ENCODE data around the gene PLEKHG5.

PLEKHG5 gene

GRCh38 chr1:6471970-6472368, 19.5 kb downstream of the PLEKHG5 start:
- Histone ChIP-seq H3K27me3 (ENCODE audit: control insufficient read depth, insufficient read depth, low read length) (no peaks in the 10 kb centered on the region), H3K4me3 (ENCODE audit: low read length) (no peak overlapping the region), H3K9ac (ENCODE audit: low read depth, low read length) (no peak overlapping the region), H3K4me2 (ENCODE audit: low read length) (no peak overlapping the region), H3K36me3 (ENCODE audit: insufficient read depth, low read length) (peaks cover 9% of the 10 kb centered on the region), H3K4me1 (ENCODE audit: control insufficient read depth, insufficient read depth, low read length) (no peaks in the 10 kb centered on the region), H3K9me3 (replicated peaks; ENCODE audit: low read length) (no peaks in the 10 kb centered on the region)

DNA sequence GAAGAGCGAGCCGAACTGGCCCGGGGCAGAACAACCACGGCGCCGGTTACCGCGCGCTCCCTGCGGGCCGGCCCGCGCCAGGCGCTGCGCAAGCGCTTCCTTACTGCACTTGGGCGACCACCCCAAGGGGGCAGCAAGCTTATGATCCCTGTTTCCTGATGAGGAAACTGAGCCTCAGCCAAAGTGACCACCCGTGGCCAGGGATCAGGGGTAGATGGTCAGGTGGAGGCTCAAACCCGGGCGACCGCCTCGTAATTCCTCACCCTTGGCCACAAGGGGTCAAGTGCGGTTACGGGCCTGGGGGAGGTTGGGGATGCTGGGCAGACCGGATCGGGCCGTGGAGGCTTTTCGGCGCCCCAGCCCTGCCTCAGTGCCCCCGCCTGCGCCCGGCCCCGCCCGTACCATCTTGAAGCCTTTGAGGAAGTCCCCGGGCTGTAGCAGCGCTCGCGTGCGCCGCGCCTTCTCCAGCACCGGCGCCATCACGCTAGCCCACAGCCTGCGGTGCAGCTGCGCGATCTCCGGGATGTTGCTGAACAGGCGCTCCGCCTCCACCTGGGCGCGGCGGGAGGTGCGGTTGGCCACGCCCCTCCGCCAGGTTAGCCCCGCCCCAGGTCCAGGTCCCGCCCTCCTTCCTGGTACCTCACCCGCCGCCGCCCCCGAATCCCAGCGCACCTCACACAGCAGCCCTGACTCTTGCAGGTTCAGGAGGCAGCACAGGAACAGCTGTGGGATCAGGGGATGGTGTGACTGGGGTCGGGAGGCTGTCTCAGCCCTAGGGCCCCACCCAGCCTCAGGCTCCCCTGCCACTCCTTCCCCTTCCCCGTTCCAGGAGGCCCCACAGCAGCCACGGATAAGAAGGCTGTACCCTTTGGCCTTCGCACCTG, 20.1 kb downstream of the PLEKHG5 start:
- Histone ChIP-seq H3K9ac (ENCODE audit: low read depth, low read length) (no peak overlapping the region), H3K4me2 (ENCODE audit: low read length) (no peak overlapping the region), H3K9me3 (replicated peaks; ENCODE audit: low read length) (no peaks in the 10 kb centered on the region), H3K4me3 (ENCODE audit: low read length) (no peak overlapping the region), H3K36me3 (ENCODE audit: insufficient read depth, low read length) (peaks cover 9% of the 10 kb centered on the region), H3K4me1 (ENCODE audit: control insufficient read depth, insufficient read depth, low read length) (no peaks in the 10 kb centered on the region), H3K27me3 (ENCODE audit: control insufficient read depth, insufficient read depth, low read length) (no peaks in the 10 kb centered on the region)

DNA sequence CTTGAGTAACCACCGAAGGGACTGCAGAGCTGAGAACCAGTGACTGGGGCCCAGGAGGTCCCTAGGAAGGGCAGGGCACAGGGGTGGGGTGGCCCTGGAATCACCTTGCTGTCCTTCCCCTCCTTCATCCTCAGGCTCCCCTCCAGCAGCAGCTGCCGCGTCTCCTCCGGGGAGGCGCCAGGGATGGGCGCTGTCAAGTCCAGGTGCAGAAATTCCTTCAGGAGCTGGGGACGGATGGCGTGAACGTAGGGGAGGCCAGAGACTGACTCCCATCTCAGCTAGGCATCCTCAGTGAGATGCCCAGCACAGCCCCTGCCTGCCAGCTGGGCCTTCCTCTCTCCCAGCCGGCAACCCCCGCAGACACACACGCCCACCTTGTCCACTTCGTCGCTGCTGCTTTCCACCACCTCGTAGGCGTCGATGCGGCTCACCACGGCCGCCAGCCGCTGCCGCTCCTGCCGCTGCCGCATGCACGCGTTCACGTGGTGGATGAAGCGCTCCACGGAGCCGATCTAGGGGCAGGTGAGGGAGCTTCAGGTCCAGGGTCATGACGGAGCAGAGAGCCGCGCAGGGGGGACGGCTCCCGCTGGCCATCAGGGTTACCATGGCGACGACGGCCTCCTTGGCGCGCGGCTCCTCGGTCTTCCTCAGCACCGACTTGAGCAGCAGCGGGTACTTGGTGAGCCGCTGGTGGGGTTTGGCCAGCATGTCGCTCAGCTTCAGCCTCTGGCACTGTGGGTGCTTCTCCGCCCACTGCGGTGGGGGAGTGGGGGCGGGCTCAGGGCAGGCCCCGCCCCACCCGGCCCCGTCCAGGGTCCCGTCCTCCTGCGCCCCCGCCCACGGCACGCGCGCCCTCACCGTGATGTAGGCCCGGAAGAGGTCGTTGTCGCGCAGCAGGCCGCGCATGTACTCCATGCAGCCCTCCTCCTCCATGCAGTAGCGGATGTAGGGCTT, 21.1 kb downstream of the PLEKHG5 start:
- H3K4me2 ChIP-seq (ENCODE audit: low read length) = no peak overlapping the region

GRCh38 chr1:6468729-6469461, 22.6 kb downstream of the PLEKHG5 start:
- Histone ChIP-seq H3K9ac (ENCODE audit: low read depth, low read length) (no peak overlapping the region), H3K4me3 (ENCODE audit: low read length) (no peak overlapping the region), H3K4me1 (ENCODE audit: control insufficient read depth, insufficient read depth, low read length) (no peaks in the 10 kb centered on the region), H3K27me3 (ENCODE audit: control insufficient read depth, insufficient read depth, low read length) (no peaks in the 10 kb centered on the region), H3K9me3 (replicated peaks; ENCODE audit: low read length) (no peaks in the 10 kb centered on the region), H3K36me3 (ENCODE audit: insufficient read depth, low read length) (peaks cover 9% of the 10 kb centered on the region), H3K4me2 (ENCODE audit: low read length) (no peak overlapping the region)

More for the DNA sequence above, 21.1 kb downstream of the PLEKHG5 start:
- Histone ChIP-seq H3K4me1 (ENCODE audit: control insufficient read depth, insufficient read depth, low read length) (no peaks in the 10 kb centered on the region), H3K27me3 (ENCODE audit: control insufficient read depth, insufficient read depth, low read length) (no peaks in the 10 kb centered on the region), H3K9ac (ENCODE audit: low read depth, low read length) (no peak overlapping the region), H3K36me3 (ENCODE audit: insufficient read depth, low read length) (peaks cover 9% of the 10 kb centered on the region), H3K4me3 (ENCODE audit: low read length) (no peak overlapping the region), H3K9me3 (replicated peaks; ENCODE audit: low read length) (no peaks in the 10 kb centered on the region)

DNA sequence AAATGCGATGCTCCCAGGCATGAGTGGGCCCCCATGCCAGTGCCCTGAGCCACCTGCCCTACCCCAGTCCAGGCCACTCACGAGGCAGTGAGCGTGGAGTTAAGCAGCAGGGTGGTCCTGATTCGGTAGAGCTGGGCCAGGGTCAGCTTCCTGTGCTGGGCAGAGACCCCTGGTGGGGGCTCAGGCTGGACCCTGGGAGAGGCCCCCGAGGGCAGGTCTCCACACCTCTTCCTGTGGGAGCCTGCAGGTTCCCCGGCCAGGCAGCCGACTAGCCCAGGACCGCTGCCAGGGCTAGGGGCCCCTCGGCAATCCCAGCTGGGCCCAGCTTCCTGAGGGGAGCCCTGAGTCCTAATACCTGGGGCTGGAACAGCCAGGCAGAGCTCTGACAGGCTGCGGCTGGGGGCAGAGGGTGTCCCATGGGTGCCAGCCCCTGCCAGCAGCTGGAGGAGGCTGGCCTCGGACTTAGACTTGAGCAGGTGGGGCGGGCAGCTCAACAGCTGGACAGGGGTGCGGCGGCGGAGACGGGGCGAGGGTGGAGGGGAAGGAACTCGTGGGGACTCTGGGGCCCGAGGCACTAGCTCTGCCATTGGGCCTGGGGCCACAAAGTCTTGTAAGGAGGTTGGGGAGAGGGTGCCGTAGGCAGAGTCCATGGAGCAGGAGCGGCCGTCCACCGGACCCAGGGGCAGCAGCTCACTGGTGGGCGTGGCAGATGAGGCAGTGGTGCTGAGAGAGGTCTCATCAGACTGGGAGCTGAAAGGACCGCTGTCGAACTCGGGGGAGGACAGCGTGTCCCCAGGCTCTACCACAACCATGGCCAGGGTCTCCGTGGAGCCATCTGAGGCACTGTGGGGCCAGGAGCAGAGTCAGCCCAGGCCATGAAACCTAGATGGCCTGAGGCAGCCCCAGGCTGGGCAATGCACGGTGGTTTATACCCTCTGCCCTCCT, 23.5 kb downstream of the PLEKHG5 start:
- no peaks in the 10 kb centered on the region for H3K4me1 ChIP-seq (ENCODE audit: control insufficient read depth, insufficient read depth, low read length)
- H3K9me3 ChIP-seq (replicated peaks; ENCODE audit: low read length) = no peaks in the 10 kb centered on the region
- H3K4me2 ChIP-seq (ENCODE audit: low read length) = no peak overlapping the region
- peaks cover 9% of the 10 kb centered on the region for H3K36me3 ChIP-seq (ENCODE audit: insufficient read depth, low read length)
- no peak overlapping the region for H3K9ac ChIP-seq (ENCODE audit: low read depth, low read length)
- no peak overlapping the region for H3K4me3 ChIP-seq (ENCODE audit: low read length)
- H3K27me3 ChIP-seq (ENCODE audit: control insufficient read depth, insufficient read depth, low read length) = no peaks in the 10 kb centered on the region

GRCh38 chr1:6467224-6467623, 24.2 kb downstream of the PLEKHG5 start:
- peaks cover 6% of the 10 kb centered on the region for H3K36me3 ChIP-seq (ENCODE audit: insufficient read depth, low read length)
- no peak overlapping the region for H3K4me2 ChIP-seq (ENCODE audit: low read length)
- H3K9me3 ChIP-seq (replicated peaks; ENCODE audit: low read length) = no peaks in the 10 kb centered on the region
- H3K4me3 ChIP-seq (ENCODE audit: low read length) = no peak overlapping the region
- no peaks in the 10 kb centered on the region for H3K27me3 ChIP-seq (ENCODE audit: control insufficient read depth, insufficient read depth, low read length)
- no peak overlapping the region for H3K9ac ChIP-seq (ENCODE audit: low read depth, low read length)
- H3K4me1 ChIP-seq (ENCODE audit: control insufficient read depth, insufficient read depth, low read length) = no peaks in the 10 kb centered on the region

DNA sequence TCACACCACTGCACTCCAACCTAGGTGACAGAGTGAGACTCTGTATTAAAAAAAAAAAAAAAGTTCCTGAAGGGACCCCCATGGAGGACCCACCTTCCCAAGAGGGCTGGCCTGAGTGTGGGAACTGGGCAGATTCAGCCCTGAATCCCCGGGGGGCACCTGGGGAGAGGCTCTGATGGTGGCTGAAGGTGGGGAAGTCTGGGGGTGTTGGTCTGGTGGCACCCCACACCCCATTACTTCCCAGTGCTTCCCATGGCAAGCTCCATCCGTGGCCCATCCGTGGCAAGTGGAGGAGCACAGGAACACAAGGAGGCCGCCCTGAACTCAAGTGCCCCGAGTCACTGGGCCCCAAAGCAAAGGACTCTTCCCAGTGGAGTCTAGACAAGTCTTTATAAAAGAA, 24.7 kb downstream of the PLEKHG5 start:
- no peak overlapping the region for H3K4me3 ChIP-seq (ENCODE audit: low read length)
- H3K36me3 ChIP-seq (ENCODE audit: insufficient read depth, low read length) = peaks cover 9% of the 10 kb centered on the region
- no peak overlapping the region for H3K4me2 ChIP-seq (ENCODE audit: low read length)
- H3K9ac ChIP-seq (ENCODE audit: low read depth, low read length) = no peak overlapping the region
- H3K4me1 ChIP-seq (ENCODE audit: control insufficient read depth, insufficient read depth, low read length) = no peaks in the 10 kb centered on the region
- H3K27me3 ChIP-seq (ENCODE audit: control insufficient read depth, insufficient read depth, low read length) = no peaks in the 10 kb centered on the region
- no peaks in the 10 kb centered on the region for H3K9me3 ChIP-seq (replicated peaks; ENCODE audit: low read length)

DNA sequence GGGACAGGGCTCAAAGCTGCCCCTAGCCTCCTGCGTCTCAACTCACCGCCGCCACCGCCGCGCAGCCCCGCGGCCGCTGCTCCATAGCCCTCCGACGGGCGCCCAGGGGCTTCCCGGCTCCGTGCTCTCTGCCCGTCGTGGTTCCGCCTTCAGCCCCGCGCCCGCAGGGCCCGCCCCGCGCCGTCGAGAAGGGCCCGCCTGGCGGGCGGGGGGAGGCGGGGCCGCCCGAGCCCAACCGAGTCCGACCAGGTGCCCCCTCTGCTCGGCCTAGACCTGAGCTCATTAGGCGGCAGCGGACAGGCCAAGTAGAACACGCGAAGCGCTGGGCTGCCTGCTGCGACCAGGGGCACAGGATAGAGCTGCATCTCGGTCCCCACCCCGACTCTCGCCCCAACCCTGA, 25.4 kb downstream of the PLEKHG5 start, which contains the start of gene TNFRSF25:
TNFRSF25 (minus strand) TSS at position 151 of the 400 bp plus-strand sequence; CDS start at position 85, 66 bp downstream.
- no peak within 1 kb of the TSS for H3K4me3 ChIP-seq (ENCODE audit: low read length)

DNA sequence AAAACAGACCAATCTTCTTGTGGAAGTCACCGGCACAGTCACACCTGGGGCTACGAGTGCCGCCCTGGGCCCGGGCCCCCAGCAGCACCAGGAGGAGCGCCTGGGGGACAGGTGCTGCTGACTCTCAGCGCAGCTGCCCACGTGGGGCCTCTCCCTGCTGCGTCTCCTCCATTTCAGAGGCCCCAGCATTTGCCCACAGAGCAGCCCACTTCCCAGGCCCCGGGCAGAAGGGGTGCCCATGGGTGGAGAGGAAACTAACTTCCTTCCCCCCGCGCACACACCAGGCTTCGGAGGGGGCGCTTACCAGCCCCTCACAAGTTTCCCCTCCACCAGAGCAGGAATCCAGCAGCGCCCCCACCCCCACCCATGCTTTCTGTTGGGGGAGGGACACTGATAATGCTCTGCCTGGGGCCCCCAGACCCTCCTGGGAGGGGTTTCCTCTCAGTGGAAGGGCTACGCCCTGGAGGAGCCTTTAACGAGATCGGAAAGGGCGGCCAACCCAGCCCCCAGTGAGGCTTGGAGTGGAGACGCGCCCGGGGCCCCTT, 25.9 kb downstream of the PLEKHG5 start:
- Histone ChIP-seq H3K36me3 (ENCODE audit: insufficient read depth, low read length) (peaks cover 10% of the 10 kb centered on the region), H3K4me1 (ENCODE audit: control insufficient read depth, insufficient read depth, low read length) (no peaks in the 10 kb centered on the region), H3K27me3 (ENCODE audit: control insufficient read depth, insufficient read depth, low read length) (no peaks in the 10 kb centered on the region), H3K9me3 (replicated peaks; ENCODE audit: low read length) (no peaks in the 10 kb centered on the region), H3K9ac (ENCODE audit: low read depth, low read length) (no peak overlapping the region), H3K4me3 (ENCODE audit: low read length) (no peak overlapping the region), H3K4me2 (ENCODE audit: low read length) (no peak overlapping the region)

More for the DNA sequence above, 25.4 kb downstream of the PLEKHG5 start, which contains the start of gene TNFRSF25:
- H3K27me3 ChIP-seq (ENCODE audit: control insufficient read depth, insufficient read depth, low read length) = no peaks in the 10 kb centered on the region
- H3K4me1 ChIP-seq (ENCODE audit: control insufficient read depth, insufficient read depth, low read length) = no peaks in the 10 kb centered on the region
- H3K4me2 ChIP-seq (ENCODE audit: low read length) = no peak within 1 kb of the TSS
- H3K9me3 ChIP-seq (replicated peaks; ENCODE audit: low read length) = no peaks in the 10 kb centered on the region
- H3K36me3 ChIP-seq (ENCODE audit: insufficient read depth, low read length) = peaks cover 10% of the 10 kb centered on the region
- H3K9ac ChIP-seq (ENCODE audit: low read depth, low read length) = no peak within 1 kb of the TSS

DNA sequence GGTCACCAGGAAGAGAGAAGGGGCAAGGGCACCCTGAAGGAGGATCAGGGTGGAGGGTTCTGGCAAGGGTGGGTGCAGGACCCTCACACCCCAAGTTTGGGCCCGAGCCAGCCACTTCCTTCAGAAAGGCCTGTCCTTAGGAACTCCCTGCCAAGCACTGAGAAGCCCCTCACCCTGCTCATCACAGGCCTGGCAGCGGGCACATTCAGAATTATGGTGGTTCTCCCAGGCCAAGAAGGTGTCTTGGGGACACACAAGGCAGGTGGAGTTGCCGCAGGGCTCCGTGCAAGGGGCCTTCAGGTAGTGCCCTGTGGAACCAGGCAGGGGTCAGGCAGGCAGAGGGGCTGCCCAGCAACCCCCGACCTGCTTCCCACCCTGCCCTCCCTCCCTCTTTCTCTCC, 26.6 kb downstream of the PLEKHG5 start:
- Histone ChIP-seq H3K4me1 (ENCODE audit: control insufficient read depth, insufficient read depth, low read length) (no peaks in the 10 kb centered on the region), H3K4me2 (ENCODE audit: low read length) (no peak overlapping the region), H3K9ac (ENCODE audit: low read depth, low read length) (no peak overlapping the region), H3K9me3 (replicated peaks; ENCODE audit: low read length) (no peaks in the 10 kb centered on the region), H3K4me3 (ENCODE audit: low read length) (no peak overlapping the region), H3K36me3 (ENCODE audit: insufficient read depth, low read length) (peaks cover 10% of the 10 kb centered on the region), H3K27me3 (ENCODE audit: control insufficient read depth, insufficient read depth, low read length) (peaks cover 5% of the 10 kb centered on the region)
